ENCODE data around the gene ALPK1. TPM values are rescaled to one million over a fixed set of nuclear protein-coding genes. Genes with fewer than 3 reads are reported as not detected.

ALPK1 gene
- total and polyA plus RNA-seq, 2 of the 8 experiments (the other 6 are each of a cell fraction or from before 2014, with no cell fraction given): 0.08 to 0.43 TPM

GRCh38 chr4:112289407-112290253 lies 7.5 kb upstream of the ALPK1 start:
- H3K14ac ChIP-seq (ENCODE audit: insufficient read length): no peak overlapping the region
- no peaks in the 10 kb centered on the region for H4K20me1 ChIP-seq (replicated peaks in 1 of 2; ENCODE audit: control insufficient read depth in 1 of 2, insufficient read depth in 2 of 2, low read length in 2 of 2)
- H3K23me2 ChIP-seq (ENCODE audit: low read depth, low read length): peaks cover 4% of the 10 kb centered on the region; the same call in 1 of the 2 replicates
- H2BK20ac ChIP-seq (ENCODE audit: low read length): no peak overlapping the region
- peaks cover 2 to 8% of the 10 kb centered on the region in 2 experiments; a peak in 2 of 4 replicates for H3K9me3 ChIP-seq (ENCODE audit: insufficient read depth in 2 of 2, low read depth in 1 of 2, low read length in 1 of 2)
- TF ChIP-seq CHD2 (IDR thresholded peaks at IDR 0.05; ENCODE audit: low read length): no peak
- TF ChIP-seq KDM5A (IDR thresholded peaks at IDR 0.05; ENCODE audit: low read length): no peak
- H4K8ac ChIP-seq (ENCODE audit: extremely low read depth, insufficient read depth, low read length): no peak overlapping the region
- no peak overlapping the region for H3K18ac ChIP-seq (ENCODE audit: extremely low read depth, low read length)
- no peak overlapping the region for H2BK120ac ChIP-seq (replicated peaks; ENCODE audit: low read depth, low read length)
- no peak overlapping the region for H2BK15ac ChIP-seq (ENCODE audit: low read length)
- WGBS, 2 experiments (ENCODE audit: extremely low coverage in 1 of 2, insufficient coverage in 1 of 2, insufficient read length in 1 of 2, insufficient replicate concordance in 2 of 2, low coverage in 1 of 2, low lambda C conversion rate in 2 of 2, missing lambda C conversion rate in 1 of 2): 86% methylated on average over 10 of the region's 10 CpGs; no CpG with 5 or more reads in 1 of the 2 experiments
- H3K79me2 ChIP-seq (ENCODE audit: control insufficient read depth in 1 of 2, insufficient read depth in 2 of 2, low read length in 2 of 2): no peaks in the 10 kb centered on the region
- H4K5ac ChIP-seq (ENCODE audit: insufficient read length, low read depth, low read length): no peak overlapping the region
- FAIRE-seq (no peak), DNase-seq (ENCODE audit: low read depth in 1 of 2, low spot score in 2 of 2) (no peak)
- H3K4ac ChIP-seq (replicated peaks; ENCODE audit: insufficient read length, low read depth, low read length): no peak overlapping the region
- H2AK5ac ChIP-seq (ENCODE audit: low read depth, low read length): no peak overlapping the region
- ChIA-PET POLR2A (ENCODE audit: partially characterized antibody) (no interaction called here), CTCF (ENCODE audit: partially characterized antibody) (no interaction called here)
- no peak overlapping the region for H3K4me2 ChIP-seq (ENCODE audit: insufficient read depth in 1 of 2, low read depth in 2 of 2, low read length in 2 of 2)
- H4K91ac ChIP-seq (replicated peaks; ENCODE audit: insufficient read length, low read length): no peak overlapping the region
- peaks cover 0 to 2% (median 0%) of the 10 kb centered on the region in 4 experiments; a peak in 4 of 7 replicates for H3K4me1 ChIP-seq (replicated peaks in 1 of 4; ENCODE audit: control insufficient read depth in 3 of 4, insufficient read depth in 4 of 4, low read length in 3 of 4)
- no peaks in the 10 kb centered on the region for H3K36me3 ChIP-seq (ENCODE audit: control insufficient read depth in 2 of 4, insufficient read depth in 4 of 4, low read length in 3 of 4)
- peaks cover 0 to 21% (median 12%) of the 10 kb centered on the region in 4 experiments; a peak in 6 of 7 replicates for H3K27me3 ChIP-seq (replicated peaks in 1 of 4; ENCODE audit: control insufficient read depth in 3 of 4, extremely low read depth in 1 of 4, insufficient read depth in 3 of 4, low read length in 3 of 4)
- H2BK12ac ChIP-seq (ENCODE audit: low read depth, low read length): no peak overlapping the region
- no peak overlapping the region for H3K56ac ChIP-seq (replicated peaks; ENCODE audit: insufficient read length, low read depth, low read length)
- H2AFZ ChIP-seq (ENCODE audit: low read length): no peak overlapping the region
- no peaks in the 10 kb centered on the region for H3K79me1 ChIP-seq (ENCODE audit: low read depth, low read length)
- H3K9ac ChIP-seq (replicated peaks in 1 of 4; ENCODE audit: extremely low read depth in 1 of 4, low read depth in 3 of 4, low read length in 3 of 4): no peak overlapping the region
- H3K4me3 ChIP-seq (ENCODE audit: extremely low read depth in 1 of 4, insufficient read depth in 2 of 4, low read depth in 3 of 4, low read length in 4 of 4): no peak overlapping the region
- H3K23ac ChIP-seq (ENCODE audit: insufficient read length): no peak overlapping the region
- H3K27ac ChIP-seq (ENCODE audit: low read depth, low read length): no peak overlapping the region
- no peak overlapping the region for H2BK5ac ChIP-seq (ENCODE audit: low read depth, low read length)
